ENCODE data around the gene AUTS2.

The AUTS2 gene

GRCh38 chr7:70313687-70314086 is 715.4 kb downstream of the AUTS2 start:
- Histone ChIP-seq H3K9me2 (replicated peaks; ENCODE audit: insufficient read depth, low read length) (no peaks in the 10 kb centered on the region), H3K4me2 (ENCODE audit: low read depth, low read length, poor library complexity, severe bottlenecking) (no peak overlapping the region), H3K27ac (ENCODE audit: low read depth, low read length) (no peak overlapping the region), H3K79me2 (ENCODE audit: insufficient read depth, low read length) (no peaks in the 10 kb centered on the region), H2AFZ (ENCODE audit: low read depth, low read length, severe bottlenecking) (no peak overlapping the region), H3K4me3 (ENCODE audit: insufficient read depth, low read length, poor library complexity, severe bottlenecking) (no peak overlapping the region), H3K36me3 (ENCODE audit: low read length) (no peaks in the 10 kb centered on the region), H3F3A (ENCODE audit: insufficient read depth) (no peaks in the 10 kb centered on the region), H3K27me3 (ENCODE audit: low read length) (no peaks in the 10 kb centered on the region), H3K9ac (ENCODE audit: low read length) (no peak overlapping the region), H4K20me1 (ENCODE audit: low read depth, low read length) (no peaks in the 10 kb centered on the region), H3K9me3 (ENCODE audit: insufficient read depth, low read length) (no peaks in the 10 kb centered on the region)
- no peak for TF ChIP-seq EZH2phosphoT487 (conservative IDR thresholded peaks at IDR 0.05; ENCODE audit: low read length)
- TF ChIP-seq, protein P1, sequence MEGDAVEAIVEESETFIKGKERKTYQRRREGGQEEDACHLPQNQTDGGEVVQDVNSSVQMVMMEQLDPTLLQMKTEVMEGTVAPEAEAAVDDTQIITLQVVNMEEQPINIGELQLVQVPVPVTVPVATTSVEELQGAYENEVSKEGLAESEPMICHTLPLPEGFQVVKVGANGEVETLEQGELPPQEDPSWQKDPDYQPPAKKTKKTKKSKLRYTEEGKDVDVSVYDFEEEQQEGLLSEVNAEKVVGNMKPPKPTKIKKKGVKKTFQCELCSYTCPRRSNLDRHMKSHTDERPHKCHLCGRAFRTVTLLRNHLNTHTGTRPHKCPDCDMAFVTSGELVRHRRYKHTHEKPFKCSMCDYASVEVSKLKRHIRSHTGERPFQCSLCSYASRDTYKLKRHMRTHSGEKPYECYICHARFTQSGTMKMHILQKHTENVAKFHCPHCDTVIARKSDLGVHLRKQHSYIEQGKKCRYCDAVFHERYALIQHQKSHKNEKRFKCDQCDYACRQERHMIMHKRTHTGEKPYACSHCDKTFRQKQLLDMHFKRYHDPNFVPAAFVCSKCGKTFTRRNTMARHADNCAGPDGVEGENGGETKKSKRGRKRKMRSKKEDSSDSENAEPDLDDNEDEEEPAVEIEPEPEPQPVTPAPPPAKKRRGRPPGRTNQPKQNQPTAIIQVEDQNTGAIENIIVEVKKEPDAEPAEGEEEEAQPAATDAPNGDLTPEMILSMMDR (IDR thresholded peaks at IDR 0.05; ENCODE audit: insufficient read depth, low read length, poor library complexity, severe bottlenecking) = no peak

- no peak for TF ChIP-seq EZH2phosphoT487 (conservative IDR thresholded peaks at IDR 0.05; ENCODE audit: low read length)
- no peaks in the 10 kb centered on the region for H4K20me1 ChIP-seq (ENCODE audit: low read depth, low read length)
- no peak overlapping the region for H3K4me3 ChIP-seq (ENCODE audit: insufficient read depth, low read length, poor library complexity, severe bottlenecking)
- H3K9me3 ChIP-seq (ENCODE audit: insufficient read depth, low read length) = no peaks in the 10 kb centered on the region
- no peaks in the 10 kb centered on the region for H3K9me2 ChIP-seq (replicated peaks; ENCODE audit: insufficient read depth, low read length)
- no peak overlapping the region for H3K4me2 ChIP-seq (ENCODE audit: low read depth, low read length, poor library complexity, severe bottlenecking)
- H3K27me3 ChIP-seq (ENCODE audit: low read length) = no peaks in the 10 kb centered on the region
- H3K79me2 ChIP-seq (ENCODE audit: insufficient read depth, low read length) = no peaks in the 10 kb centered on the region
- H3F3A ChIP-seq (ENCODE audit: insufficient read depth) = no peaks in the 10 kb centered on the region
- H3K9ac ChIP-seq (ENCODE audit: low read length) = no peak overlapping the region
- no peaks in the 10 kb centered on the region for H3K36me3 ChIP-seq (ENCODE audit: low read length)
- no peak overlapping the region for H3K27ac ChIP-seq (ENCODE audit: low read depth, low read length)
- no peak overlapping the region for H2AFZ ChIP-seq (ENCODE audit: low read depth, low read length, severe bottlenecking)
Measured at GRCh38 chr7:70314221-70314620, 715.9 kb downstream of the AUTS2 start.

DNA sequence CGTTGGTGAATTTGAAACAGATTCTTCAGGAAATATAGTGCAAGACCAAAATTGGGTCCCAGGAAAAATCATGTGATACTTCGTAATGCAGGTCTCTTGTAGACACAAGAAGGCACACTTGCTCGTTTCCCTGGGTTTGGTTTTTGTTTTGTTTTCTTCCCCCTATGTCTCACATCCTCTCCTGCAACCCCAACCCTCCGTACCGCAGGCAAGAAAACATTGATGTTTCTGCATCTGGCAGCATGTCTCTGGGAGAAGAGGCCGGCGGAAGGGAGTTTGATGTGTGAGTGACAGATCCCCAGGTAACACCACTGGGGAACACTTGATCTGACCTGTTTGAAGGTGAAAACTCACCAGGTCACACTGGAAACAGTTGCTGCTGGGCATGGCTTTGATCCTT is 718.5 kb downstream of the AUTS2 start:
- no peaks in the 10 kb centered on the region for H3K36me3 ChIP-seq (ENCODE audit: low read length)
- H3F3A ChIP-seq (ENCODE audit: insufficient read depth) = no peaks in the 10 kb centered on the region
- no peak overlapping the region for H3K9ac ChIP-seq (ENCODE audit: low read length)
- H3K9me3 ChIP-seq (ENCODE audit: insufficient read depth, low read length) = no peaks in the 10 kb centered on the region
- H3K27ac ChIP-seq (ENCODE audit: low read depth, low read length) = no peak overlapping the region
- TF ChIP-seq EZH2phosphoT487 (conservative IDR thresholded peaks at IDR 0.05; ENCODE audit: low read length) = no peak
- TF ChIP-seq, protein P1 (IDR thresholded peaks at IDR 0.05; ENCODE audit: insufficient read depth, low read length, poor library complexity, severe bottlenecking) = no peak
- no peaks in the 10 kb centered on the region for H3K27me3 ChIP-seq (ENCODE audit: low read length)
- H3K79me2 ChIP-seq (ENCODE audit: insufficient read depth, low read length) = no peaks in the 10 kb centered on the region
- H2AFZ ChIP-seq (ENCODE audit: low read depth, low read length, severe bottlenecking) = no peak overlapping the region
- no peak overlapping the region for H3K4me3 ChIP-seq (ENCODE audit: insufficient read depth, low read length, poor library complexity, severe bottlenecking)
- no peaks in the 10 kb centered on the region for H3K9me2 ChIP-seq (replicated peaks; ENCODE audit: insufficient read depth, low read length)
- H4K20me1 ChIP-seq (ENCODE audit: low read depth, low read length) = no peaks in the 10 kb centered on the region
- H3K4me2 ChIP-seq (ENCODE audit: low read depth, low read length, poor library complexity, severe bottlenecking) = no peak overlapping the region

- Histone ChIP-seq H3K36me3 (ENCODE audit: low read length) (no peaks in the 10 kb centered on the region), H4K20me1 (ENCODE audit: low read depth, low read length) (no peaks in the 10 kb centered on the region), H3K4me3 (ENCODE audit: insufficient read depth, low read length, poor library complexity, severe bottlenecking) (no peak overlapping the region), H3K9me3 (ENCODE audit: insufficient read depth, low read length) (no peaks in the 10 kb centered on the region), H3K27me3 (ENCODE audit: low read length) (no peaks in the 10 kb centered on the region), H2AFZ (ENCODE audit: low read depth, low read length, severe bottlenecking) (no peak overlapping the region), H3K79me2 (ENCODE audit: insufficient read depth, low read length) (no peaks in the 10 kb centered on the region), H3K27ac (ENCODE audit: low read depth, low read length) (no peak overlapping the region), H3F3A (ENCODE audit: insufficient read depth) (no peaks in the 10 kb centered on the region), H3K9me2 (replicated peaks; ENCODE audit: insufficient read depth, low read length) (no peaks in the 10 kb centered on the region), H3K9ac (ENCODE audit: low read length) (no peak overlapping the region), H3K4me2 (ENCODE audit: low read depth, low read length, poor library complexity, severe bottlenecking) (no peak overlapping the region)
- TF ChIP-seq EZH2phosphoT487 (conservative IDR thresholded peaks at IDR 0.05; ENCODE audit: low read length) = no peak
- TF ChIP-seq, protein P1 (IDR thresholded peaks at IDR 0.05; ENCODE audit: insufficient read depth, low read length, poor library complexity, severe bottlenecking) = no peak
Measured at GRCh38 chr7:70317356-70317755, 719.1 kb downstream of the AUTS2 start.

Data from SU-DHL-6 (cell line).